PFSK-1 (cell line): ENCODE data around the gene ZNF683.

ENCODE experiments used
- FOXP2 ChIP-seq: optimal IDR thresholded peaks from 2 replicates; pipeline ENCODE3; 2011; ENCODE audit warnings: borderline replicate concordance, control low read depth, inconsistent platforms; ENCODE audit not compliant: insufficient read depth; ENCODE audit errors: extremely low read length, extremely low read depth
- POLR2AphosphoS5 ChIP-seq: IDR thresholded peaks from 2 replicates; pipeline ENCODE4 v1.6.1; 2012; ENCODE audit warnings: low read depth, mild to moderate bottlenecking, control low read depth, low read length, moderate library complexity
- REST ChIP-seq, 2 experiments: IDR thresholded peaks; 2 replicates each; pipeline versions ENCODE4 v1.6.1 to v1.8.0; 2011 to 2012; ENCODE audit warnings: low read depth in 2 of 2, low read length in 2 of 2, control low read depth in 1 of 2, inconsistent platforms in 1 of 2, mild to moderate bottlenecking in 1 of 2, moderate library complexity in 1 of 2; ENCODE audit not compliant: insufficient read depth in 1 of 2
- SIN3A ChIP-seq: IDR thresholded peaks from 2 replicates; pipeline ENCODE4 v1.6.1; 2012; ENCODE audit warnings: mild to moderate bottlenecking, low read length, moderate library complexity, borderline replicate concordance; ENCODE audit not compliant: insufficient read depth
- TAF1 ChIP-seq: IDR thresholded peaks from 2 replicates; pipeline ENCODE4 v1.6.1; 2012; ENCODE audit warnings: low read length, control low read depth, borderline replicate concordance; ENCODE audit not compliant: insufficient read depth

The ZNF683 gene

GRCh38 chr1:26346274-26347033 lies 26.1 kb downstream of the ZNF683 start:
- TF ChIP-seq TAF1 = no peak
- TF ChIP-seq SIN3A = no peak
- TF ChIP-seq POLR2AphosphoS5 = no peak
- TF ChIP-seq FOXP2 = no peak
- TF ChIP-seq REST (IDR thresholded peaks at IDR 0.05; ENCODE audit: insufficient read depth in 1 of 2, low read depth in 2 of 2, low read length in 2 of 2) = no peak

GRCh38 chr1:26345718-26346117 lies 26.8 kb downstream of the ZNF683 start:
- TF ChIP-seq SIN3A = no peak

- TF ChIP-seq SIN3A (no peak), REST (IDR thresholded peaks at IDR 0.05; ENCODE audit: insufficient read depth in 1 of 2, low read depth in 2 of 2, low read length in 2 of 2) (no peak), TAF1 (no peak), FOXP2 (no peak), POLR2AphosphoS5 (no peak)
Measured at GRCh38 chr1:26344147-26344920, 28.2 kb downstream of the ZNF683 start.

- no peak for TF ChIP-seq POLR2AphosphoS5
- TF ChIP-seq SIN3A = no peak
- TF ChIP-seq REST (IDR thresholded peaks at IDR 0.05; ENCODE audit: insufficient read depth in 1 of 2, low read depth in 2 of 2, low read length in 2 of 2) = peak in 1 of 2 experiments; percentile 54; a peak in 1 of 4 replicates
- TF ChIP-seq TAF1 = no peak
Measured at GRCh38 chr1:26340047-26340481, 32.5 kb downstream of the ZNF683 start.

GRCh38 chr1:26338670-26339069 lies 33.9 kb downstream of the ZNF683 start:
- TF ChIP-seq SIN3A (no peak), REST (IDR thresholded peaks at IDR 0.05; ENCODE audit: insufficient read depth in 1 of 2, low read depth in 2 of 2, low read length in 2 of 2) (no peak), TAF1 (no peak), FOXP2 (no peak), POLR2AphosphoS5 (no peak)
